Breast epithelium (tissue), 4 donors: ENCODE results near the gene TMEM271. TPM values are rescaled to one million over a fixed set of nuclear protein-coding genes. Genes with fewer than 3 reads are reported as not detected.

Experiments
- DNase-seq, 2 donors: peaks; one replicate each; pipeline ENCODE4 v3.0.0-alpha.2; 2019; ENCODE audit warnings: low spot score in 2 of 2
- H3K27ac ChIP-seq, 2 donors: fragments of 200-600 bp; sonication (generic) in 1 of 2; one replicate each; pipeline ENCODE4 v1.5.1; 2016 to 2019; ENCODE audit warnings: mild to moderate bottlenecking in 1 of 2
- H3K27me3 ChIP-seq, 2 donors: fragments of 200-600 bp; sonication (generic) in 1 of 2; one replicate each; pipeline versions ENCODE4 v1.5.1 to v1.6.0; 2017 to 2019; ENCODE audit warnings: control low read depth in 1 of 2, mild to moderate bottlenecking in 1 of 2
- H3K36me3 ChIP-seq: fragments of 200-600 bp; one replicate; pipeline ENCODE4 v1.5.1; 2019
- H3K4me1 ChIP-seq, 2 donors: fragments of 200-600 bp; sonication (generic); one replicate each; pipeline ENCODE4 v1.5.1; 2016 to 2019; ENCODE audit warnings: control low read depth in 1 of 2
- H3K4me3 ChIP-seq, 3 donors: fragments of 200-600 bp; sonication (generic); 1 replicate in 2 of 3; 2 replicates in 1 of 3; pipeline ENCODE4 v1.5.1; 2016 to 2019; ENCODE audit warnings: mild to moderate bottlenecking in 3 of 3, moderate library complexity in 2 of 3
- H3K9me3 ChIP-seq, 2 donors: fragments of 200-600 bp; sonication (generic) in 1 of 2; one replicate each; pipeline ENCODE4 v1.5.1; 2016 to 2019; ENCODE audit warnings: control low read depth in 1 of 2
- POLR2A ChIP-seq: fragments of 450-650 bp; IDR thresholded peaks from one replicate; pipeline ENCODE4 v1.6.1; 2016; ENCODE audit warnings: antibody characterized with exemption, mild to moderate bottlenecking, moderate library complexity
- POLR2AphosphoS5 ChIP-seq, 3 donors: sonication (generic); formaldehyde crosslinking; IDR thresholded peaks; one replicate each; pipeline ENCODE4 v1.6.1; 2017; ENCODE audit warnings: antibody characterized with exemption in 3 of 3
- intact Hi-C: fragments of 100-400 bp; cut with DNase I; formaldehyde crosslinking; loops from one replicate; pipeline ENCODE4 v1.15.1; 2023; ENCODE audit warnings: low total_unique reads
- total RNA-seq, 3 donors: library from RNA; depleted of rRNA; stranded (reverse); fragments of >200 nt; gene quantifications; one replicate each; pipeline ENCODE4 v1.1.0, GENCODE V29; 2016
- TF ChIP-seq, protein P1 (sequence below), 3 donors: fragments of 450-650 bp; IDR thresholded peaks; one replicate each; pipeline ENCODE4 v1.5.1; 2016 to 2017; ENCODE audit warnings: antibody characterized with exemption in 3 of 3, mild to moderate bottlenecking in 3 of 3, moderate library complexity in 3 of 3

TMEM271 gene
- total RNA-seq, 3 donors from 2014 or later = not detected

GRCh38 chr4:528296-528695, 47.8 kb downstream of the TMEM271 start:
- no peaks in the 10 kb centered on the region for H3K27me3 ChIP-seq
- no peaks in the 10 kb centered on the region for H3K9me3 ChIP-seq
- H3K4me3 ChIP-seq = no peak overlapping the region
- H3K27ac ChIP-seq = no peak overlapping the region
- no peak for TF ChIP-seq POLR2A
- no peak for TF ChIP-seq POLR2AphosphoS5 (IDR thresholded peaks at IDR 0.05)
- TF ChIP-seq, protein P1, sequence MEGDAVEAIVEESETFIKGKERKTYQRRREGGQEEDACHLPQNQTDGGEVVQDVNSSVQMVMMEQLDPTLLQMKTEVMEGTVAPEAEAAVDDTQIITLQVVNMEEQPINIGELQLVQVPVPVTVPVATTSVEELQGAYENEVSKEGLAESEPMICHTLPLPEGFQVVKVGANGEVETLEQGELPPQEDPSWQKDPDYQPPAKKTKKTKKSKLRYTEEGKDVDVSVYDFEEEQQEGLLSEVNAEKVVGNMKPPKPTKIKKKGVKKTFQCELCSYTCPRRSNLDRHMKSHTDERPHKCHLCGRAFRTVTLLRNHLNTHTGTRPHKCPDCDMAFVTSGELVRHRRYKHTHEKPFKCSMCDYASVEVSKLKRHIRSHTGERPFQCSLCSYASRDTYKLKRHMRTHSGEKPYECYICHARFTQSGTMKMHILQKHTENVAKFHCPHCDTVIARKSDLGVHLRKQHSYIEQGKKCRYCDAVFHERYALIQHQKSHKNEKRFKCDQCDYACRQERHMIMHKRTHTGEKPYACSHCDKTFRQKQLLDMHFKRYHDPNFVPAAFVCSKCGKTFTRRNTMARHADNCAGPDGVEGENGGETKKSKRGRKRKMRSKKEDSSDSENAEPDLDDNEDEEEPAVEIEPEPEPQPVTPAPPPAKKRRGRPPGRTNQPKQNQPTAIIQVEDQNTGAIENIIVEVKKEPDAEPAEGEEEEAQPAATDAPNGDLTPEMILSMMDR (IDR thresholded peaks at IDR 0.05) = no peak
- intact Hi-C loops = no loop called here
- no peaks in the 10 kb centered on the region for H3K36me3 ChIP-seq
- H3K4me1 ChIP-seq = no peaks in the 10 kb centered on the region
- no peak for DNase-seq

GRCh38 chr4:526971-527460, 49.1 kb downstream of the TMEM271 start:
- no peaks in the 10 kb centered on the region for H3K4me1 ChIP-seq
- no peaks in the 10 kb centered on the region for H3K9me3 ChIP-seq
- H3K27me3 ChIP-seq = no peaks in the 10 kb centered on the region
- TF ChIP-seq, protein P1 (IDR thresholded peaks at IDR 0.05) = no peak
- no peak for TF ChIP-seq POLR2A
- no peak for TF ChIP-seq POLR2AphosphoS5 (IDR thresholded peaks at IDR 0.05)
- peaks cover 9% of the 10 kb centered on the region for H3K36me3 ChIP-seq
- H3K4me3 ChIP-seq = no peak overlapping the region
- intact Hi-C loops = no loop called here
- no peak overlapping the region for H3K27ac ChIP-seq
- no peak for DNase-seq

DNA sequence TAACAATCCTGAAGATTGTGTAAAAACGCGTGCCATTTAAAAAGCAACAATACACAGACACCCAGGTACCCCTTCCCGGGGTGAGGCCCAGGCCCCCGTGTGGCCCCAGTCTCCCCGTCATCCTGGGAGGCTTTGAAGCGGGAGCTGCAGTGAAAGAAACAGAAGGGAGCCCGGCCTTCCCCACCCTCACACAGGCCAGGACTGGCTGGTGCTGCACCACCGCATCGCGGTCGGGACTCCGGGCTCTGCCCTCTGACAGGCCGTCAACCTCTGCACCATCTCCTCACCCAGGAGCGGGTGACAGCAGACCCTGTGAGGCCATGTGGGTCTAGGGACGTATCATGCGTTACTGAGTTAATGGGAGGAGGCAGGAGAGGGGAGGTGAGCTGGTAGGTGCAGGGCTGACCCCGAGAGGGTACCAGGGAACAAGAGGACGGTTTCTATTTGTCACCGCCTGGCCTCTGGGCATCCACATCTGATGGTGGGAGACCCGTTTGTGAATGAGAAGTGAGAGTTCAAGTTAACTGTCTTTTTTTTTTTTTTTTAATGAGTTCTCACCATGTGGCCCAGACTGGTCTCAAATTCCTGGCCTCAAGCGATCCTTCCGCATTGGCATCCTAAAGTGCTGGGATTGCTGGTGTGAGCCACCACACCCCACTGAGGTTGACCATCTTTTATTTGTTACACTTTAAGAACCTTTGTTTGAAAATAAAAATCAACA, 49.7 kb downstream of the TMEM271 start:
- Histone ChIP-seq H3K27ac (no peak overlapping the region), H3K4me1 (no peaks in the 10 kb centered on the region), H3K4me3 (no peak overlapping the region), H3K36me3 (peaks cover 15% of the 10 kb centered on the region), H3K9me3 (no peaks in the 10 kb centered on the region), H3K27me3 (no peaks in the 10 kb centered on the region)
- intact Hi-C loops = no loop called here
- TF ChIP-seq POLR2A = no peak
- TF ChIP-seq, protein P1 (IDR thresholded peaks at IDR 0.05) = no peak
- TF ChIP-seq POLR2AphosphoS5 (IDR thresholded peaks at IDR 0.05) = no peak
- DNase-seq = no peak

DNA sequence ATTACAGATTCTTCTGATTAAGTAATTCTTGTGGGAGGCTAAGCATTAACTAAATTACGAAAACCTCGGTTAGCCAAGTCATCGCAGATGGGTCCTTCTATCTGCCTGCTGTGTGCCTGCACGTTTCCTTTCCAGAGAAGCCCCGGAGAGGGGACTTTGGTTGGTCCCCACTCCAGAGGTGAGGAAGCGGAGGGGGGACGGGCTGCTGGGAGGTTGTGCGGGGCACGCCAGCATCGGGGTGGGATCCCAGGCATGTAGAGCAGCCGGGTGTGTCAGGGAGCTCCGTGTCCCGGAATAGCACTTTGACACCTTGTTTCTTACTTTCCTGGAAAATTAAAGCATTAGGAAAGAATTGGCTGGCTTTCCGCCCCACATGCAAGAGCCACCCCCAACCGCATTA, 50.4 kb downstream of the TMEM271 start:
- H3K9me3 ChIP-seq = no peaks in the 10 kb centered on the region
- no peaks in the 10 kb centered on the region for H3K4me1 ChIP-seq
- H3K27me3 ChIP-seq = no peaks in the 10 kb centered on the region
- no peak overlapping the region for H3K4me3 ChIP-seq
- intact Hi-C loops = no loop called here
- H3K36me3 ChIP-seq = peaks cover 20% of the 10 kb centered on the region
- no peak overlapping the region for H3K27ac ChIP-seq
- DNase-seq = no peak
- TF ChIP-seq, protein P1 (IDR thresholded peaks at IDR 0.05) = no peak
- no peak for TF ChIP-seq POLR2A
- TF ChIP-seq POLR2AphosphoS5 (IDR thresholded peaks at IDR 0.05) = no peak

GRCh38 chr4:524196-524595, 51.9 kb downstream of the TMEM271 start:
- intact Hi-C loops = no loop called here
- DNase-seq = no peak

More at GRCh38 chr4:524196-524595, 51.9 kb downstream of the TMEM271 start:
- no peak overlapping the region for H3K4me3 ChIP-seq
- peaks cover 20% of the 10 kb centered on the region for H3K36me3 ChIP-seq
- H3K9me3 ChIP-seq = no peaks in the 10 kb centered on the region
- no peak overlapping the region for H3K27ac ChIP-seq
- H3K27me3 ChIP-seq = no peaks in the 10 kb centered on the region
- no peak for TF ChIP-seq POLR2AphosphoS5 (IDR thresholded peaks at IDR 0.05)
- TF ChIP-seq, protein P1 (IDR thresholded peaks at IDR 0.05) = no peak
- no peak for TF ChIP-seq POLR2A
- H3K4me1 ChIP-seq = no peaks in the 10 kb centered on the region
